Upper lobe of left lung (tissue), 4 donors: ENCODE results near the gene ALDH5A1.

Source experiments
- CTCF ChIP-seq, 6 experiments: fragments of 450-650 bp in 4 of 6; fragments of 200-600 bp in 2 of 6; sonication (generic) in 2 of 6; IDR thresholded peaks; one replicate each; pipeline ENCODE4 v1.5.1; 2016 to 2019; ENCODE audit warnings: antibody characterized with exemption in 6 of 6
- POLR2A ChIP-seq, 4 donors: fragments of 450-650 bp; IDR thresholded peaks; one replicate each; pipeline ENCODE4 v1.5.1; 2016 to 2017; ENCODE audit warnings: antibody characterized with exemption in 4 of 4, mild to moderate bottlenecking in 2 of 4

- TF ChIP-seq CTCF (IDR thresholded peaks at IDR 0.05) (no peak), POLR2A (IDR thresholded peaks at IDR 0.05) (no peak)
These were observed 45.4 kb downstream of the ALDH5A1 start for GRCh38 chr6:24540197-24540596.
